Stomach smooth muscle (tissue), 2 donors: ENCODE data around the gene PGP.

Experiments used
- H3K27ac ChIP-seq: one replicate; pipeline ENCODE4 v1.7.0; 2013; ENCODE audit warnings: mild to moderate bottlenecking, low read length, inconsistent platforms
- H3K27me3 ChIP-seq, 2 donors: one replicate each; pipeline ENCODE4 v1.7.0; 2013; ENCODE audit warnings: low read length in 2 of 2; ENCODE audit not compliant: insufficient read depth in 2 of 2, control insufficient read depth in 1 of 2
- H3K36me3 ChIP-seq, 2 donors: one replicate each; pipeline ENCODE4 v1.7.0; 2013; ENCODE audit warnings: low read length in 2 of 2; ENCODE audit not compliant: control insufficient read depth in 2 of 2, insufficient read depth in 2 of 2
- H3K4me1 ChIP-seq: one replicate; pipeline ENCODE4 v1.7.0; 2013; ENCODE audit warnings: low read length; ENCODE audit not compliant: control insufficient read depth, insufficient read depth
- H3K4me3 ChIP-seq, 2 donors: one replicate each; pipeline ENCODE4 v1.7.0; 2013; ENCODE audit warnings: low read length in 2 of 2
- H3K9ac ChIP-seq, 2 donors: one replicate each; pipeline ENCODE4 v1.7.0; 2013; ENCODE audit warnings: low read length in 2 of 2, mild to moderate bottlenecking in 1 of 2
- H3K9me3 ChIP-seq, 2 donors: one replicate each; pipeline ENCODE4 v1.7.0; 2013; ENCODE audit warnings: low read length in 2 of 2; ENCODE audit not compliant: control insufficient read depth in 2 of 2
- donor health status: healthy.
- donor health status: Pancreatic carcinoma.

Gene PGP

GRCh38 chr16:2198283-2198682 lies 16.4 kb downstream of the PGP start:
- Histone ChIP-seq H3K4me1 (peaks cover 19% of the 10 kb centered on the region), H3K9me3 (no peaks in the 10 kb centered on the region), H3K4me3 (no peak overlapping the region)

GRCh38 chr16:2197765-2198164 lies 16.9 kb downstream of the PGP start:
- Histone ChIP-seq H3K27me3 (peaks cover 35 to 44% of the 10 kb centered on the region in 2 donors), H3K27ac (no peak overlapping the region), H3K9me3 (no peaks in the 10 kb centered on the region), H3K4me1 (peaks cover 19% of the 10 kb centered on the region), H3K4me3 (no peak overlapping the region), H3K36me3 (no peaks in the 10 kb centered on the region), H3K9ac (no peak overlapping the region)

More at GRCh38 chr16:2198283-2198682, 16.4 kb downstream of the PGP start:
- H3K36me3 ChIP-seq = no peaks in the 10 kb centered on the region
- no peak overlapping the region for H3K27ac ChIP-seq
- H3K27me3 ChIP-seq = peaks cover 35 to 44% of the 10 kb centered on the region in 2 donors
- no peak overlapping the region for H3K9ac ChIP-seq

GRCh38 chr16:2196981-2197511 lies 17.6 kb downstream of the PGP start:
- H3K27ac ChIP-seq = no peak overlapping the region
- no peaks in the 10 kb centered on the region for H3K9me3 ChIP-seq
- no peaks in the 10 kb centered on the region for H3K36me3 ChIP-seq
- no peak overlapping the region for H3K9ac ChIP-seq
- H3K4me1 ChIP-seq = peaks cover 19% of the 10 kb centered on the region
- H3K4me3 ChIP-seq = no peak overlapping the region
- peaks cover 35 to 44% of the 10 kb centered on the region in 2 donors for H3K27me3 ChIP-seq

- peaks cover 35 to 44% of the 10 kb centered on the region in 2 donors for H3K27me3 ChIP-seq
- peak within 1 kb of the TSS in 1 of 2 donors; percentile 35 for H3K4me3 ChIP-seq
- H3K36me3 ChIP-seq = no peaks in the 10 kb centered on the region
- H3K4me1 ChIP-seq = peaks cover 19% of the 10 kb centered on the region
- H3K9me3 ChIP-seq = no peaks in the 10 kb centered on the region
- H3K9ac ChIP-seq = no peak within 1 kb of the TSS
- H3K27ac ChIP-seq = no peak within 1 kb of the TSS
Observed at GRCh38 chr16:2196162-2196980, 18.3 kb downstream of the PGP start, which contains the start of gene CASKIN1. Gene CASKIN1 (minus strand): TSS chr16:2196605. CDS start chr16:2196432, 173 bp downstream.

GRCh38 chr16:2195322-2196161 lies 19.1 kb downstream of the PGP start:
- Histone ChIP-seq H3K27ac (no peak overlapping the region), H3K4me3 (peak overlapping the region in 1 of 2 donors; percentile 35), H3K27me3 (peaks cover 35 to 44% of the 10 kb centered on the region in 2 donors), H3K4me1 (peaks cover 19% of the 10 kb centered on the region), H3K9ac (no peak overlapping the region), H3K9me3 (no peaks in the 10 kb centered on the region), H3K36me3 (no peaks in the 10 kb centered on the region)

GRCh38 chr16:2194852-2195321 lies 19.8 kb downstream of the PGP start:
- Histone ChIP-seq H3K36me3 (no peaks in the 10 kb centered on the region), H3K4me3 (no peak overlapping the region), H3K9me3 (no peaks in the 10 kb centered on the region), H3K27ac (no peak overlapping the region), H3K9ac (no peak overlapping the region), H3K4me1 (peaks cover 19% of the 10 kb centered on the region), H3K27me3 (peaks cover 35 to 44% of the 10 kb centered on the region in 2 donors)

- peaks cover 19% of the 10 kb centered on the region for H3K4me1 ChIP-seq
- H3K4me3 ChIP-seq = no peak overlapping the region
- H3K9me3 ChIP-seq = no peaks in the 10 kb centered on the region
- H3K27me3 ChIP-seq = peaks cover 35 to 44% of the 10 kb centered on the region in 2 donors
- no peak overlapping the region for H3K27ac ChIP-seq
- no peaks in the 10 kb centered on the region for H3K36me3 ChIP-seq
- H3K9ac ChIP-seq = no peak overlapping the region
Observed at GRCh38 chr16:2194166-2194834, 20.3 kb downstream of the PGP start.

GRCh38 chr16:2191446-2191706 lies 23.3 kb downstream of the PGP start:
- no peaks in the 10 kb centered on the region for H3K9me3 ChIP-seq
- no peak overlapping the region for H3K27ac ChIP-seq
- H3K9ac ChIP-seq = no peak overlapping the region
- peaks cover 22 to 29% of the 10 kb centered on the region in 2 donors for H3K27me3 ChIP-seq
- no peaks in the 10 kb centered on the region for H3K36me3 ChIP-seq
- peaks cover 15% of the 10 kb centered on the region for H3K4me1 ChIP-seq
- no peak overlapping the region for H3K4me3 ChIP-seq

GRCh38 chr16:2190659-2191445 lies 23.8 kb downstream of the PGP start:
- H3K9me3 ChIP-seq = no peaks in the 10 kb centered on the region
- peaks cover 22 to 26% of the 10 kb centered on the region in 2 donors for H3K27me3 ChIP-seq
- no peaks in the 10 kb centered on the region for H3K36me3 ChIP-seq
- no peak overlapping the region for H3K9ac ChIP-seq
- H3K4me3 ChIP-seq = no peak overlapping the region
- no peak overlapping the region for H3K27ac ChIP-seq
- H3K4me1 ChIP-seq = peaks cover 11% of the 10 kb centered on the region
